Trophoblast cell (in vitro differentiated cells and primary cell): Measurements from ENCODE around the gene SAMD4B.

Experiments used
- DNase-seq, 2 donors: peaks; one replicate each; pipeline ENCODE4 v3.0.0-alpha.2; 2016
- H2AFZ ChIP-seq: 2 replicates; pipeline ENCODE4 v1.6.1; 2013; ENCODE audit warnings: low read length, moderate library complexity, mild to moderate bottlenecking; ENCODE audit not compliant: insufficient read depth, poor library complexity
- H2AK5ac ChIP-seq: 2 replicates; pipeline ENCODE4 v1.6.1; 2013; ENCODE audit warnings: mild to moderate bottlenecking, low read length
- H2BK120ac ChIP-seq: 2 replicates; pipeline ENCODE4 v1.6.1; 2013; ENCODE audit warnings: low read length, mild to moderate bottlenecking, moderate library complexity; ENCODE audit not compliant: insufficient read depth, poor library complexity
- H2BK12ac ChIP-seq: 2 replicates; pipeline ENCODE4 v1.6.1; 2013; ENCODE audit warnings: mild to moderate bottlenecking, low read length, moderate library complexity
- H2BK5ac ChIP-seq: 2 replicates; pipeline ENCODE4 v1.6.1; 2013; ENCODE audit warnings: low read length, low read depth, moderate library complexity, mild to moderate bottlenecking; ENCODE audit not compliant: poor library complexity
- H3K14ac ChIP-seq: 2 replicates; pipeline ENCODE4 v1.6.1; 2013; ENCODE audit warnings: mild to moderate bottlenecking, low read length
- H3K18ac ChIP-seq: 2 replicates; pipeline ENCODE4 v1.6.1; 2013; ENCODE audit warnings: mild to moderate bottlenecking, low read length
- H3K23ac ChIP-seq: 2 replicates; pipeline ENCODE4 v1.6.1; 2013; ENCODE audit warnings: low read length
- H3K27ac ChIP-seq: 2 replicates; pipeline ENCODE4 v1.5.1; 2013; ENCODE audit warnings: low read depth, mild to moderate bottlenecking, inconsistent platforms, low read length, moderate library complexity
- H3K27me3 ChIP-seq: 2 replicates; pipeline ENCODE4 v1.6.1; 2013; ENCODE audit warnings: inconsistent platforms, mild to moderate bottlenecking, low read length, moderate library complexity; ENCODE audit not compliant: insufficient read depth
- H3K36me3 ChIP-seq, 2 experiments: 1 replicate in 1 of 2; 2 replicates in 1 of 2; pipeline ENCODE4 v1.6.1; 2013; ENCODE audit warnings: low read length in 2 of 2, mild to moderate bottlenecking in 2 of 2, moderate library complexity in 1 of 2; ENCODE audit not compliant: insufficient read depth in 2 of 2, control insufficient read depth in 1 of 2
- H3K4ac ChIP-seq: 2 replicates; pipeline ENCODE4 v1.6.1; 2013; ENCODE audit warnings: low read depth, mild to moderate bottlenecking, low read length, moderate library complexity
- H3K4me1 ChIP-seq, 2 experiments: 1 replicate in 1 of 2; 2 replicates in 1 of 2; pipeline ENCODE4 v1.6.1; 2013; ENCODE audit warnings: low read length in 2 of 2, mild to moderate bottlenecking in 2 of 2, moderate library complexity in 1 of 2; ENCODE audit not compliant: insufficient read depth in 2 of 2, control insufficient read depth in 1 of 2
- H3K4me2 ChIP-seq: 2 replicates; pipeline ENCODE4 v1.6.1; 2013; ENCODE audit warnings: inconsistent platforms, mild to moderate bottlenecking, low read length, moderate library complexity
- H3K4me3 ChIP-seq: 2 replicates; pipeline ENCODE4 v1.5.1; 2013; ENCODE audit warnings: mild to moderate bottlenecking, low read depth, low read length, inconsistent platforms
- H3K79me1 ChIP-seq: one replicate; pipeline ENCODE4 v1.6.1; 2013; ENCODE audit warnings: low read length
- H3K79me2 ChIP-seq: 2 replicates; pipeline ENCODE4 v1.6.1; 2013; ENCODE audit warnings: low read length, mild to moderate bottlenecking; ENCODE audit not compliant: control insufficient read depth, insufficient read depth, poor library complexity
- H3K9ac ChIP-seq: 2 replicates; pipeline ENCODE4 v1.6.1; 2013; ENCODE audit warnings: mild to moderate bottlenecking, low read length
- H3K9me3 ChIP-seq: 2 replicates; pipeline ENCODE4 v1.6.1; 2013; ENCODE audit warnings: low read depth, mild to moderate bottlenecking, control low read depth, inconsistent platforms, low read length; ENCODE audit not compliant: insufficient read depth
- H4K12ac ChIP-seq: 2 replicates; pipeline ENCODE4 v1.6.1; 2013; ENCODE audit warnings: low read depth, mild to moderate bottlenecking, low read length, moderate library complexity
- H4K8ac ChIP-seq: 2 replicates; pipeline ENCODE4 v1.6.1; 2013; ENCODE audit warnings: low read depth, mild to moderate bottlenecking, low read length, moderate library complexity
- H4K91ac ChIP-seq: one replicate; pipeline ENCODE4 v1.6.1; 2013; ENCODE audit warnings: low read depth, mild to moderate bottlenecking, low read length, moderate library complexity
- WGBS: extraction: QIAGEN DNeasy Blood & Tissue Kit; methylation state at CpG from one replicate; pipeline ENCODE4 v1.1.7; 2013; ENCODE audit warnings: missing lambda C conversion rate; ENCODE audit not compliant: insufficient read length, insufficient coverage; ENCODE audit errors: extremely low coverage; 5-methylcytosine and 5-hydroxymethylcytosine counted together

Gene SAMD4B

DNA sequence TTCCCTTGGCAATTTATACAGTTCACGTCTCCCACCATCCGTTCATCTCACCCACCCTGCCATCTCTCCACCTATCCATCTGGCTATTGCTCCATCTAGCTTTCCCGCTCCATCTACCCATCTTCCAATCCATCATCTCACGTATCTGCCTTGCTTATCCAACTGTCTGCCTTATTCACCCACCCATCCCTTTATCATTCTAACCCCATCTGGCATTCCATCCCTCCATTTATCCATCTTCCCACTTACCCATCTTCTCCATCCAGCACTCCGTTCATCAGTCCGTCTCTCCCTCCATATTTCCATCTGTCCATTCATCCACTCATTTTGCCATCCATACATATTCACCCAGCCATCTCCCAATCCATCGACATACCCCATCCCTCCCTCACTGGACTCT lies 83.5 kb downstream of the SAMD4B start:
- no peak for DNase-seq
- WGBS, result 100% methylated on average over 4 of the region's 7 CpGs
- H3K23ac ChIP-seq, result no peak overlapping the region
- H3K4me2 ChIP-seq, result no peak overlapping the region
- peaks cover 5% of the 10 kb centered on the region for H3K9me3 ChIP-seq
- no peak overlapping the region for H2AK5ac ChIP-seq
- H3K79me2 ChIP-seq, result no peaks in the 10 kb centered on the region
- no peak overlapping the region for H2BK120ac ChIP-seq
- H3K14ac ChIP-seq, result no peak overlapping the region
- H3K4ac ChIP-seq, result no peak overlapping the region
- H4K12ac ChIP-seq, result no peak overlapping the region
- no peaks in the 10 kb centered on the region for H3K27me3 ChIP-seq
- no peak overlapping the region for H3K27ac ChIP-seq
- H2BK12ac ChIP-seq, result no peak overlapping the region
- H3K4me1 ChIP-seq, result peaks cover 13 to 18% of the 10 kb centered on the region in 2 experiments
- no peak overlapping the region for H3K4me3 ChIP-seq
- no peak overlapping the region for H2BK5ac ChIP-seq
- peaks cover 10% of the 10 kb centered on the region for H3K79me1 ChIP-seq
- H3K9ac ChIP-seq, result no peak overlapping the region
- H4K91ac ChIP-seq, result no peak overlapping the region
- H4K8ac ChIP-seq, result no peak overlapping the region
- no peak overlapping the region for H3K18ac ChIP-seq
- peaks cover 43 to 47% of the 10 kb centered on the region in 2 experiments for H3K36me3 ChIP-seq
- H2AFZ ChIP-seq, result no peak overlapping the region

DNA sequence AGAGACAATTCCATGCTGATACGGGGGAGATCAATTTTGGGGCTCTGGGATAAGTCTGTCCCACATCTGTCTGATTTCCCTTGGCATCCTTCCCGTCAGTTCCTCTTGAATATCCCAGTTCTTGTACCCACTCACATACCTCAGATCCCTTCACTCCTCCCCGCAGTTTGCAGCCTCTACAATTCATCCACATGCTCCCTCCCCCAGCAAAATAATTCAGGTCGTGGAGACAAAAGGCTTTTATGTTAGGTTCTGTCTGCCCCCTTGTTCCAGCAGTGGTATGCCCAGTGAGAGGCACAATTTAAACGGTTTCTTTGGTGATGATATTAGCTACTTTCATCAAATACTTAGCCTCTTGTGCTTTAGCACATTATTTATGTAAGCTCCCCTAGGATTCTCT lies 83.9 kb downstream of the SAMD4B start:
- peaks cover 5% of the 10 kb centered on the region for H3K9me3 ChIP-seq
- no peaks in the 10 kb centered on the region for H3K79me2 ChIP-seq
- no peak overlapping the region for H3K14ac ChIP-seq
- no peak overlapping the region for H2AFZ ChIP-seq
- no peak overlapping the region for H2BK120ac ChIP-seq
- H2AK5ac ChIP-seq, result no peak overlapping the region
- H3K4me2 ChIP-seq, result no peak overlapping the region
- H2BK5ac ChIP-seq, result no peak overlapping the region
- H4K91ac ChIP-seq, result no peak overlapping the region
- no peak overlapping the region for H3K27ac ChIP-seq
- H4K12ac ChIP-seq, result no peak overlapping the region
- H3K79me1 ChIP-seq, result peaks cover 10% of the 10 kb centered on the region
- H3K9ac ChIP-seq, result no peak overlapping the region
- WGBS, result no CpG with 5 or more reads among the region's 5 CpGs
- no peak overlapping the region for H3K4ac ChIP-seq
- no peak overlapping the region for H3K23ac ChIP-seq
- peaks cover 13 to 21% of the 10 kb centered on the region in 2 experiments for H3K4me1 ChIP-seq
- peaks cover 39 to 42% of the 10 kb centered on the region in 2 experiments for H3K36me3 ChIP-seq
- H3K27me3 ChIP-seq, result no peaks in the 10 kb centered on the region
- H2BK12ac ChIP-seq, result no peak overlapping the region
- no peak overlapping the region for H3K18ac ChIP-seq
- H3K4me3 ChIP-seq, result no peak overlapping the region
- no peak for DNase-seq
- H4K8ac ChIP-seq, result no peak overlapping the region

DNA sequence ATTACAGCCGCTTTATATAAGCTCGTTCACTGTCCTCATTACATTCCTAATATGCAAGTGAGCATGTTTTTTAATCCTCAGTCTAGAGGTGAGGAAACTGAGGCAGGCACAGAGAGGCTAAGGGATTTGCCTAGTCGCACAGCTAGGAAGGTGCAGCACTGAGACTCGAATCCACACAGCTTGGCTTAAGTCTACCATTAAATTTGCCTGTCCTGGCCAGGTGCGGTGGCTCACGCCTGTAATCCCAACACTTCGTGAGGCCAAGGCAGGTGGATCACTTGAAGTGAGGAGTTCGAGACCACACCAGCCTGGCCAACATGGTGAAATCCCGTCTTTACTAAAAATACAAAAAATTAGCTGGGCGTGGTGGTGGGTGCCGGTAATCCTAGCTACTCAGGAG lies 85.5 kb downstream of the SAMD4B start:
- H3K4me1 ChIP-seq, result peaks cover 13 to 21% of the 10 kb centered on the region in 2 experiments
- no peak overlapping the region for H3K27ac ChIP-seq
- H3K9ac ChIP-seq, result no peak overlapping the region
- H3K4ac ChIP-seq, result no peak overlapping the region
- H3K79me2 ChIP-seq, result no peaks in the 10 kb centered on the region
- H3K14ac ChIP-seq, result no peak overlapping the region
- WGBS, result no CpG with 5 or more reads among the region's 11 CpGs
- peaks cover 30 to 36% of the 10 kb centered on the region in 2 experiments for H3K36me3 ChIP-seq
- no peak overlapping the region for H2BK120ac ChIP-seq
- H3K4me2 ChIP-seq, result no peak overlapping the region
- H3K18ac ChIP-seq, result peak overlapping the region; percentile 50
- H2AK5ac ChIP-seq, result peak overlapping the region; percentile 64
- H2BK12ac ChIP-seq, result no peak overlapping the region
- no peak overlapping the region for H2BK5ac ChIP-seq
- no peak overlapping the region for H3K23ac ChIP-seq
- H4K91ac ChIP-seq, result peak overlapping the region; percentile 4
- H2AFZ ChIP-seq, result no peak overlapping the region
- H4K12ac ChIP-seq, result no peak overlapping the region
- peak overlapping the region; percentile 8 for H4K8ac ChIP-seq
- no peak for DNase-seq
- H3K4me3 ChIP-seq, result no peak overlapping the region
- H3K79me1 ChIP-seq, result peaks cover 10% of the 10 kb centered on the region
- H3K9me3 ChIP-seq, result peaks cover 5% of the 10 kb centered on the region
- H3K27me3 ChIP-seq, result no peaks in the 10 kb centered on the region

DNA sequence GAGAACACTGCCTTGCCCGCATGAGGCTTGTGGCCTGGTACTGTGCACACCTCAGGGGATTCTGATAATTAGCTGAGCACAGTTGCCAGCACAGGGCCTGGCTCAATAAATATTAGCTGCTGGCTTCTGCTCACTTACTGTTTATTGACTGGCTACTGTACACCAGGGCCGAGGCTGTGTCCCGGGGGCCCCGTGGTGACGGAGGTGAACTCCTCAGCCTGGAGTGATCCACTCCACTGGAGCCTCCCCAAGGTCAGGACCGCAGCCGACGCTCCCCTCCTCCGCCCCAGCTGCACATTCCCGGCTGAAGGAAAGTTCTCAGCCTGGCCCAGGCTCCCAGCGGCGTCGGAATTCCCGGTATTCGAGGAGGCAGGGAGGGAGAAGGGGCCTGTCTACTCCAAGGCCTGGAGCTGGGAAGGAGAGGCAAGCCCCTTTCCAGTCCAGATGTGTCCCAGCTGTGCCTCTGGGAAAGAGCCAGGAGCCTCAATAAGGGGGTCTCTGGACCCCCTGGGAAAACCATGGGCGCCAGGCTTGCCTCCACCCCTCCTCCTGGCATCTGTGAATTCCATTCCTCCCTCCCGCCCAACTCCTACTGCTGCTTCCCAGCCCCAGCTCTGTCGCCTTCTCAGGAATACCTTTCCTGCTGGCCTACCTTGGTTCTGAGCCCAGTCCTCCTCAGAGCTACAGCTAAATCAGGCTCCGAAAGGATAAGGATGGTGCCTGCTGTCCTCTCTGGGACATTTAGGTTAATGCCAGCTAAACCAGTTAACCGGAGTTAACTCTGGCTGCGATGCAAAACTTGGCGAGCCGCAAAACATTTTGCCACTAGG lies 86.3 kb downstream of the SAMD4B start:
- Histone ChIP-seq H3K27ac (peak overlapping the region; percentile 81), H2BK120ac (peak overlapping the region; percentile 82), H3K23ac (no peak overlapping the region), H3K36me3 (peaks cover 30 to 36% of the 10 kb centered on the region in 2 experiments), H3K4me1 (peaks cover 13 to 21% of the 10 kb centered on the region in 2 experiments), H2AFZ (peak overlapping the region; percentile 74), H3K14ac (peak overlapping the region; percentile 80), H3K27me3 (no peaks in the 10 kb centered on the region), H3K9ac (no peak overlapping the region), H2AK5ac (peak overlapping the region; percentile 57), H3K79me1 (peaks cover 10% of the 10 kb centered on the region), H3K18ac (peak overlapping the region; percentile 38), H3K4ac (peak overlapping the region; percentile 41), H3K79me2 (no peaks in the 10 kb centered on the region), H4K8ac (peak overlapping the region; percentile 59), H3K4me2 (peak overlapping the region; percentile 26), H3K4me3 (no peak overlapping the region), H2BK12ac (peak overlapping the region; percentile 85), H3K9me3 (peaks cover 5% of the 10 kb centered on the region), H4K12ac (peak overlapping the region; percentile 31), H4K91ac (peak overlapping the region; percentile 71), H2BK5ac (peak overlapping the region; percentile 82)
- WGBS, result no CpG with 5 or more reads among the region's 23 CpGs
- DNase-seq, result peak; percentile 75 to 85
